GM23338 (cell line): ENCODE data around the gene SELENON.

Experiments
- CREB1 ChIP-seq: fragments of 250-450 bp; sonication (Bioruptor Pico); IDR thresholded peaks from 2 replicates; pipeline ENCODE4 v1.5.0; 2020; ENCODE audit warnings: low read depth, mild to moderate bottlenecking, moderate library complexity
- EZH2 ChIP-seq: fragments of 200-600 bp; sonication (generic); IDR thresholded peaks from one replicate; pipeline ENCODE4 v1.8.0; 2017; ENCODE audit warnings: antibody characterized with exemption, mild to moderate bottlenecking, low read depth; ENCODE audit not compliant: unreplicated experiment
- EZH2phosphoT487 ChIP-seq: fragments of 200-600 bp; sonication (generic); IDR thresholded peaks from one replicate; pipeline ENCODE4 v1.8.1; 2018; ENCODE audit warnings: antibody characterized with exemption; ENCODE audit not compliant: unreplicated experiment
- JUNB ChIP-seq: IDR thresholded peaks from one replicate; pipeline ENCODE4 v1.6.1; 2016; ENCODE audit warnings: antibody characterized with exemption; ENCODE audit not compliant: unreplicated experiment
- NANOG ChIP-seq: IDR thresholded peaks from 2 replicates; pipeline ENCODE4 v1.6.1; 2016; ENCODE audit warnings: antibody characterized with exemption, borderline replicate concordance
- POLR2AphosphoS5 ChIP-seq: IDR thresholded peaks from 2 replicates; pipeline ENCODE4 v1.6.1; 2016; ENCODE audit warnings: antibody characterized with exemption, low read depth
- STAT1 ChIP-seq: IDR thresholded peaks from one replicate; pipeline ENCODE4 v1.6.1; 2016; ENCODE audit warnings: antibody characterized with exemption; ENCODE audit not compliant: unreplicated experiment
- ZNF114 ChIP-seq: fragments of 250-450 bp; sonication (Bioruptor Pico); IDR thresholded peaks from 2 replicates; pipeline ENCODE4 v1.5.0; 2020; ENCODE audit warnings: mild to moderate bottlenecking, moderate library complexity
- ZNF331 ChIP-seq: fragments of 250-450 bp; sonication (Bioruptor Pico); IDR thresholded peaks from 2 replicates; pipeline ENCODE4 v1.5.0; 2020; ENCODE audit warnings: low read depth, mild to moderate bottlenecking, moderate library complexity
- TF ChIP-seq, protein P1 (sequence below), 2 experiments: fragments of 200-600 bp in 1 of 2; sonication (generic) in 1 of 2; conservative IDR thresholded peaks; 2 replicates each; pipeline versions ENCODE4 v1.5.1 to v1.6.1; 2016 to 2017; ENCODE audit warnings: antibody characterized with exemption in 2 of 2, low read depth in 2 of 2, mild to moderate bottlenecking in 2 of 2, moderate library complexity in 1 of 2
- TF ChIP-seq, protein P2 (sequence below): IDR thresholded peaks from one replicate; pipeline ENCODE4 v1.6.1; 2018; ENCODE audit warnings: antibody characterized with exemption; ENCODE audit not compliant: unreplicated experiment
- TF ChIP-seq, protein P3 (sequence below): fragments of 250-450 bp; sonication (Bioruptor Pico); IDR thresholded peaks from 2 replicates; pipeline ENCODE4 v1.5.0; 2020; ENCODE audit warnings: mild to moderate bottlenecking, moderate library complexity
- TF ChIP-seq, protein P4 (sequence below): IDR thresholded peaks from 2 replicates; pipeline ENCODE4 v1.6.1; 2016; ENCODE audit warnings: antibody characterized with exemption

DNA sequence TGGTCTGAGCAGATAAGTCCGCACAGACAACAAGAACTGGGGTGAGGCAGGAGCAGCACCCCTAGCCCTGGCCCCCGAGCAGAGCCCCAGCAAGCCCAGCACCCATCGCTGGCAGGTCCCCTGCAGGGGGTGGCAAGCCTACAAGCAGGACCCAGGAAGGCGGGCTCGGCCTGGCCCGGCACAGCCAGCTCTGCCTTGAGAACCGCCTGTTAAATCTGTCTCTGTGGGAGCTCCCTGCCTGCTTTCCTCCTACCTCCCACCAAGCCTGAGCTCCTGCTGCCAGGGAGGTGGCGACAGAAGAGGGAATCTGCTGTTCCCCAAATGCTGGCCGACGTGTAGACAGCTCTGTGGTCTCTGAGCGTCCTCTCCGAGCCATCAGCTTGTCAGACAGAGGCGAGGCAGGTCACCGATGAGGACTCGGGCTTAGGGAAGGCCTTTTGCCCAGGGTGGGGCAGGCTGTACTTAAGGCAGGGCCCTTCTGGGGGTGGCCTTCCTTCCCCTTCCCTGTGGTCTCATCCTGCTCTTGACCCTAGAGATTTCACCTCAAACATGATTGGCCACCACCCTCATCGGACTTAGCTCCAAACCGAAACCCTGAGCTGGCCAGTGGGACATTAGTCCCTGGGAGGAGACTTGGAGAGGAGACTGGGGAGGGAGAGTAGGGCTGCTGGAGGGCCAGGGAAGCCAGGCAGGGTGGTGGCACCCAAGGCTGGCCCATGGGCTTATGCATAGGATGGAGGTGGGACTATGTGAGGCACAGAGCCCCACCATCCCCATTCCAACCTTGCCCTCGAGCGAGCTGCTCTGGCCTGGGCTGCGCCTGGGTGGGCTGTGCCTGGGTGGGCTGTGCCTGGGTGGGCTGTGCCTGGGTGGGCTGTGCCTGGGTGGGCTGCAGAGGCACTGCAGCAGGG is 7.7 kb downstream of the SELENON start:
- TF ChIP-seq, protein P1, sequence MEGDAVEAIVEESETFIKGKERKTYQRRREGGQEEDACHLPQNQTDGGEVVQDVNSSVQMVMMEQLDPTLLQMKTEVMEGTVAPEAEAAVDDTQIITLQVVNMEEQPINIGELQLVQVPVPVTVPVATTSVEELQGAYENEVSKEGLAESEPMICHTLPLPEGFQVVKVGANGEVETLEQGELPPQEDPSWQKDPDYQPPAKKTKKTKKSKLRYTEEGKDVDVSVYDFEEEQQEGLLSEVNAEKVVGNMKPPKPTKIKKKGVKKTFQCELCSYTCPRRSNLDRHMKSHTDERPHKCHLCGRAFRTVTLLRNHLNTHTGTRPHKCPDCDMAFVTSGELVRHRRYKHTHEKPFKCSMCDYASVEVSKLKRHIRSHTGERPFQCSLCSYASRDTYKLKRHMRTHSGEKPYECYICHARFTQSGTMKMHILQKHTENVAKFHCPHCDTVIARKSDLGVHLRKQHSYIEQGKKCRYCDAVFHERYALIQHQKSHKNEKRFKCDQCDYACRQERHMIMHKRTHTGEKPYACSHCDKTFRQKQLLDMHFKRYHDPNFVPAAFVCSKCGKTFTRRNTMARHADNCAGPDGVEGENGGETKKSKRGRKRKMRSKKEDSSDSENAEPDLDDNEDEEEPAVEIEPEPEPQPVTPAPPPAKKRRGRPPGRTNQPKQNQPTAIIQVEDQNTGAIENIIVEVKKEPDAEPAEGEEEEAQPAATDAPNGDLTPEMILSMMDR (conservative IDR thresholded peaks at IDR 0.05; ENCODE audit: low read depth in 2 of 2): no peak
- TF ChIP-seq POLR2AphosphoS5: no peak
- TF ChIP-seq EZH2: no peak
- TF ChIP-seq ZNF114 (CRISPR knock-in tag): no peak
- TF ChIP-seq CREB1 (CRISPR knock-in tag): no peak
- TF ChIP-seq, protein P2, sequence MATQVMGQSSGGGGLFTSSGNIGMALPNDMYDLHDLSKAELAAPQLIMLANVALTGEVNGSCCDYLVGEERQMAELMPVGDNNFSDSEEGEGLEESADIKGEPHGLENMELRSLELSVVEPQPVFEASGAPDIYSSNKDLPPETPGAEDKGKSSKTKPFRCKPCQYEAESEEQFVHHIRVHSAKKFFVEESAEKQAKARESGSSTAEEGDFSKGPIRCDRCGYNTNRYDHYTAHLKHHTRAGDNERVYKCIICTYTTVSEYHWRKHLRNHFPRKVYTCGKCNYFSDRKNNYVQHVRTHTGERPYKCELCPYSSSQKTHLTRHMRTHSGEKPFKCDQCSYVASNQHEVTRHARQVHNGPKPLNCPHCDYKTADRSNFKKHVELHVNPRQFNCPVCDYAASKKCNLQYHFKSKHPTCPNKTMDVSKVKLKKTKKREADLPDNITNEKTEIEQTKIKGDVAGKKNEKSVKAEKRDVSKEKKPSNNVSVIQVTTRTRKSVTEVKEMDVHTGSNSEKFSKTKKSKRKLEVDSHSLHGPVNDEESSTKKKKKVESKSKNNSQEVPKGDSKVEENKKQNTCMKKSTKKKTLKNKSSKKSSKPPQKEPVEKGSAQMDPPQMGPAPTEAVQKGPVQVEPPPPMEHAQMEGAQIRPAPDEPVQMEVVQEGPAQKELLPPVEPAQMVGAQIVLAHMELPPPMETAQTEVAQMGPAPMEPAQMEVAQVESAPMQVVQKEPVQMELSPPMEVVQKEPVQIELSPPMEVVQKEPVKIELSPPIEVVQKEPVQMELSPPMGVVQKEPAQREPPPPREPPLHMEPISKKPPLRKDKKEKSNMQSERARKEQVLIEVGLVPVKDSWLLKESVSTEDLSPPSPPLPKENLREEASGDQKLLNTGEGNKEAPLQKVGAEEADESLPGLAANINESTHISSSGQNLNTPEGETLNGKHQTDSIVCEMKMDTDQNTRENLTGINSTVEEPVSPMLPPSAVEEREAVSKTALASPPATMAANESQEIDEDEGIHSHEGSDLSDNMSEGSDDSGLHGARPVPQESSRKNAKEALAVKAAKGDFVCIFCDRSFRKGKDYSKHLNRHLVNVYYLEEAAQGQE: no peak
- TF ChIP-seq JUNB: no peak
- TF ChIP-seq ZNF331 (CRISPR knock-in tag): no peak
- TF ChIP-seq STAT1: no peak
- TF ChIP-seq, protein P3, sequence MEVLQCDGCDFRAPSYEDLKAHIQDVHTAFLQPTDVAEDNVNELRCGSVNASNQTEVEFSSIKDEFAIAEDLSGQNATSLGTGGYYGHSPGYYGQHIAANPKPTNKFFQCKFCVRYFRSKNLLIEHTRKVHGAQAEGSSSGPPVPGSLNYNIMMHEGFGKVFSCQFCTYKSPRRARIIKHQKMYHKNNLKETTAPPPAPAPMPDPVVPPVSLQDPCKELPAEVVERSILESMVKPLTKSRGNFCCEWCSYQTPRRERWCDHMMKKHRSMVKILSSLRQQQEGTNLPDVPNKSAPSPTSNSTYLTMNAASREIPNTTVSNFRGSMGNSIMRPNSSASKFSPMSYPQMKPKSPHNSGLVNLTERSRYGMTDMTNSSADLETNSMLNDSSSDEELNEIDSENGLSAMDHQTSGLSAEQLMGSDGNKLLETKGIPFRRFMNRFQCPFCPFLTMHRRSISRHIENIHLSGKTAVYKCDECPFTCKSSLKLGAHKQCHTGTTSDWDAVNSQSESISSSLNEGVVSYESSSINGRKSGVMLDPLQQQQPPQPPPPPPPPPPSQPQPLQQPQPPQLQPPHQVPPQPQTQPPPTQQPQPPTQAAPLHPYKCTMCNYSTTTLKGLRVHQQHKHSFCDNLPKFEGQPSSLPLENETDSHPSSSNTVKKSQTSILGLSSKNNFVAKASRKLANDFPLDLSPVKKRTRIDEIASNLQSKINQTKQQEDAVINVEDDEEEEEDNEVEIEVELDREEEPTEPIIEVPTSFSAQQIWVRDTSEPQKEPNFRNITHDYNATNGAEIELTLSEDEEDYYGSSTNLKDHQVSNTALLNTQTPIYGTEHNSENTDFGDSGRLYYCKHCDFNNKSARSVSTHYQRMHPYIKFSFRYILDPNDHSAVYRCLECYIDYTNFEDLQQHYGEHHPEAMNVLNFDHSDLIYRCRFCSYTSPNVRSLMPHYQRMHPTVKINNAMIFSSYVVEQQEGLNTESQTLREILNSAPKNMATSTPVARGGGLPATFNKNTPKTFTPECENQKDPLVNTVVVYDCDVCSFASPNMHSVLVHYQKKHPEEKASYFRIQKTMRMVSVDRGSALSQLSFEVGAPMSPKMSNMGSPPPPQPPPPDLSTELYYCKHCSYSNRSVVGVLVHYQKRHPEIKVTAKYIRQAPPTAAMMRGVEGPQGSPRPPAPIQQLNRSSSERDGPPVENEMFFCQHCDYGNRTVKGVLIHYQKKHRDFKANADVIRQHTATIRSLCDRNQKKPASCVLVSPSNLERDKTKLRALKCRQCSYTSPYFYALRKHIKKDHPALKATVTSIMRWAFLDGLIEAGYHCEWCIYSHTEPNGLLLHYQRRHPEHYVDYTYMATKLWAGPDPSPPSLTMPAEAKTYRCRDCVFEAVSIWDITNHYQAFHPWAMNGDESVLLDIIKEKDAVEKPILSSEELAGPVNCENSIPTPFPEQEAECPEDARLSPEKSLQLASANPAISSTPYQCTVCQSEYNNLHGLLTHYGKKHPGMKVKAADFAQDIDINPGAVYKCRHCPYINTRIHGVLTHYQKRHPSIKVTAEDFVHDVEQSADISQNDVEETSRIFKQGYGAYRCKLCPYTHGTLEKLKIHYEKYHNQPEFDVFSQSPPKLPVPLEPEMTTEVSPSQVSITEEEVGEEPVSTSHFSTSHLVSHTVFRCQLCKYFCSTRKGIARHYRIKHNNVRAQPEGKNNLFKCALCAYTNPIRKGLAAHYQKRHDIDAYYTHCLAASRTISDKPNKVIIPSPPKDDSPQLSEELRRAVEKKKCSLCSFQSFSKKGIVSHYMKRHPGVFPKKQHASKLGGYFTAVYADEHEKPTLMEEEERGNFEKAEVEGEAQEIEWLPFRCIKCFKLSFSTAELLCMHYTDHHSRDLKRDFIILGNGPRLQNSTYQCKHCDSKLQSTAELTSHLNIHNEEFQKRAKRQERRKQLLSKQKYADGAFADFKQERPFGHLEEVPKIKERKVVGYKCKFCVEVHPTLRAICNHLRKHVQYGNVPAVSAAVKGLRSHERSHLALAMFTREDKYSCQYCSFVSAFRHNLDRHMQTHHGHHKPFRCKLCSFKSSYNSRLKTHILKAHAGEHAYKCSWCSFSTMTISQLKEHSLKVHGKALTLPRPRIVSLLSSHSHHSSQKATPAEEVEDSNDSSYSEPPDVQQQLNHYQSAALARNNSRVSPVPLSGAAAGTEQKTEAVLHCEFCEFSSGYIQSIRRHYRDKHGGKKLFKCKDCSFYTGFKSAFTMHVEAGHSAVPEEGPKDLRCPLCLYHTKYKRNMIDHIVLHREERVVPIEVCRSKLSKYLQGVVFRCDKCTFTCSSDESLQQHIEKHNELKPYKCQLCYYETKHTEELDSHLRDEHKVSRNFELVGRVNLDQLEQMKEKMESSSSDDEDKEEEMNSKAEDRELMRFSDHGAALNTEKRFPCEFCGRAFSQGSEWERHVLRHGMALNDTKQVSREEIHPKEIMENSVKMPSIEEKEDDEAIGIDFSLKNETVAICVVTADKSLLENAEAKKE (CRISPR knock-in tag): no peak
- TF ChIP-seq, protein P4, sequence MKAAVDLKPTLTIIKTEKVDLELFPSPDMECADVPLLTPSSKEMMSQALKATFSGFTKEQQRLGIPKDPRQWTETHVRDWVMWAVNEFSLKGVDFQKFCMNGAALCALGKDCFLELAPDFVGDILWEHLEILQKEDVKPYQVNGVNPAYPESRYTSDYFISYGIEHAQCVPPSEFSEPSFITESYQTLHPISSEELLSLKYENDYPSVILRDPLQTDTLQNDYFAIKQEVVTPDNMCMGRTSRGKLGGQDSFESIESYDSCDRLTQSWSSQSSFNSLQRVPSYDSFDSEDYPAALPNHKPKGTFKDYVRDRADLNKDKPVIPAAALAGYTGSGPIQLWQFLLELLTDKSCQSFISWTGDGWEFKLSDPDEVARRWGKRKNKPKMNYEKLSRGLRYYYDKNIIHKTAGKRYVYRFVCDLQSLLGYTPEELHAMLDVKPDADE: no peak
- no peak for TF ChIP-seq EZH2phosphoT487
- TF ChIP-seq NANOG: no peak
